ENCODE data around the gene INPP4A.

Gene INPP4A

GRCh38 chr2:98460573-98461497, 16.2 kb downstream of the INPP4A start:
- peak; percentile 91 for DNase-seq

DNA sequence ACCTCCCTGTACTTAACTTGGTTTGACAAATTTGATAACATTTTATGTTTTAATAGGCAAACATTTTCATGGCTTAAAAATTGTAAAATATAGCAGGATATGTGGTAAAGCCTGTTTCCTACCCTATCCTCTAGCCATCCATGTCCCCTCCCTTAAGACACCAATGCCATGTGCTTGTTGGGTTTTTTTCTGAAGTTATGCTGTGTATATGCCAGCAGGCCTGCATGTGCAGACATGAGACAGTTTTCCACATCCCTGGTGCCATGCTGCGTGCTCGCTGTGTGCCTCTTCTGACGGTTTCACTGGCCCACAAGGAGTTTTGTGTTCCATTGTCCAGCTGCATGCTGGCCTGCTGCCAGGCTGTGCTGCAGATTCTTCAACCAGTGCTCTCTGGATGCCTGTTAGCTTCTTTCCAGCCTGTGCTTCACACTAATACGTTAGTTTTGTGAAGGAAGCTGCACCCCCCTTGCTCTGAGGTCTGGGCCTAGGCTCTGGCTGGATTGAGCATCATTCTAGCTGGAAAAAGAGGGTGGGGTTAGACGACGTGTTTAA, 16.9 kb downstream of the INPP4A start:
- peak; percentile 86 for DNase-seq

DNA sequence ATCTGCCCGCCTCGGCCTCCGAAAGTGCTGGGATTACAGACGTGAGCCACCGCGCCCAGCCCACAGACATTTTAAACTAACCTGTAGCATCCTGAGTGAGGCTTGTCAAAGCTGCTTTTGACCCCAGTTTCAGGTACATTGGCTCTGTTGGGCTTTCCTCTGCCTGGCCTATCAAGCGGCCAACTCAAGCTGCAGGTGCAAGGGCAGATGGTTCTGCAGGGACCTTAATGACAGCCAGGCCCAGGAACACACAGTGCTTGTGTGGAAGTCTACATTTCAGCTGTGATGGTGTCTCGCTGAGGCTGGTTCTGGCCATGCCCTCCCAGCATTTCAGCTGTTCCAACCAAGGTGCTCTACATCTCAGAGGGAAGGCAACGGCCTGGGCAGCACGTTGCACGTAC, 18.4 kb downstream of the INPP4A start:
- DNase-seq: peak; percentile 92

- peak; percentile 76 for DNase-seq
Observed at GRCh38 chr2:98463551-98463971, 18.9 kb downstream of the INPP4A start.

DNA sequence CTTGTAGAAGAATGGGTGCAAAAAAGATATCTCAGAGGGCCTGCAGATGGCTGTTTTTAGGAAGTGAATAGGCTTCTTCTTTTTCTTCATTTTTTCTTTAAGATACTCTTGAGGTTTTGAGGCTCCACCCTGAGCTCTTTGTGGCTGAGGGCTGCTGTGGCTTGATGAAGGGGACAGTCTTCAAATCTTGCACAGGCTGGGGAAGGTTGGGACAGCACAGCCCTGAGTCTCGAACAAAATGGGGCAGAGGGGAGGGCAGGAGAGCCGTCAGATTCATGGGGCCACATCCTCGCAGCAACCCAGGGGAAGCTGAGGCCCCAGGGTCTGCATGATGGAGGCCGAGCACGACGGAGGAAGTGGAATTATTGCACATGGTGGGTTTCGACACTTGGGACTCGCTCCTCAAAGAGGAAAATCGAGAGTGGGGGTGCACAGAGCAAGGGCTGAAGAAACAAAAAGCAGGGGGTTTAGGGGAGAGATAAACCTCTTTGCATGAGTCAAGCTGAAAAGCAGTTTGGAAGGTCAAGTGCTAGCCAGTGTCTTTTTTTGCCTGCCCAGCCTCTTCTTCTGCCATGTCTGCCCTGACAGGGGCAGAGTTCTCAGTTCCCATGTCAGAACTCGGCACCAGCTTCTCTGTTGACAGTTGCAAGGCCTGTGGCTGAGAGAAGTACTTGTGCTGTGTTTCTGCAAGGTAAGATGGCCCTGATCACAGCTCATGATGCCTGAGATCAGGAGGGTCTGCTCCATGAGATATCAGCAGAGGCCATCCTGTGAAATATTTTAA, 19.5 kb downstream of the INPP4A start:
- DNase-seq: peak; percentile 55

DNA sequence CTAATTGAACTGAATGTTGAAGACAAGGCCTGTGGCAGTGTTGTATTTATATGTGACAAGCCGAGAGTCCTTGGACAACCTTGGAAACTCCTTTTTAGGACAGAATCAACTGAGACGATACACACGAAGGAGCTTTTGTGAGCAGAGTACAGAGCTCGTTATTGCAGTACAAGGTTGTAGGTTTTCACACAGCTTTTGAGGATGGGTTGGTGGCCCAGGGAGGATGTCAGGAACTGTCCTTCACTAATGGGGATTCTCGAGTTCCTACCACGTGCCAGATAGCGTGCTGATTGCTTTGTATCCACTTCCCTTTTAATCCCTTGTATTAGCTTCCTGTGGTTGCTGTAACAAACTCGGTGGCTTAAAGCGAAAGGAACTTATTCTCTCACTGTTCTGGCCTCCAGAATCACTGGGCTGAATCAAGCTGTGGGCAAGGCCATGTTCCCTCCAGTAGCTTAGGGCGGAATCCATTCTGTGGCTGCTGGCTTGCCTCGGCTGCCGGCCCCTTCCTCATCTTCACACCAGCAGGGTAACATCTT, 20.2 kb downstream of the INPP4A start:
- peak; percentile 84 for DNase-seq

- peak; percentile 98 for DNase-seq
Observed at GRCh38 chr2:98465456-98466226, 21.0 kb downstream of the INPP4A start.

DNA sequence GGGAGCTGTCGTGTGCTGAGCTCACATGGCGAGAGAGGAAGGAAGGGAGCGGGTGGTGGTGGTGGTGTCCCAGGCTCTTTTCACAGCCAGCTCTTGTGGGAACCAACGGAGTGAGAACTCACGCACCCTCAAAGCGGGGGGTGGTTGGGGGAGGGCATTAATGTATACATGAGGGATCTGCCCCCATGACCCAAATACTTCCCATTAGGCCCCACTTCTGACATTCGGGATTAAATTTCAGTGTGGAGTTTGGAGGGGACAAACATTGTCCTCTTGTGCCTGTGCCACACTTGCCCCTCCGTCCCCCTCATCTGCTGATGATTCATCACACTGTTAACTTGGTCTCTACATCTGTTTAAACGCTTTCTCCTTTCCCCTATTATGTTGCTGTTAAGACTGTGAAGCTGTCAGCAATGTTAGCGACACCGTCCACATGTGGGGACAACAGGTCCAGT, 22.5 kb downstream of the INPP4A start:
- DNase-seq: no peak

DNA sequence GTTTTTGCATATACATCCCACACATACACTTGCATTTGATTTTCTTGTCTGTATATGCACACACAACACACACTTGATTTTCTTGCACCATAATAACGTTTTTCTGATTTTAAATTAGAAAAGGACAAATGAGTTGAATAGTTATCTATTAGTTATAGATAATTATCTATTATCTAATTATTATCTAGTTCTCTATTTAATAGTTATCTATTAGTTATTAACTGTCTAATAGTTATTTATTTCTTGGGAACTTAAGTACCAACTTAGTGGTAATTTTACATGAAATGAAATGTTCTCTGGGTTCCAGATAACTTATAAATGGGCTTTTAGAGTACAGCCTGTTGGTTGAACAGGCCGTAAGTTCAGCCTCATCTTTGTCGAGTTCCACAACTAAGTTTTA, 23.0 kb downstream of the INPP4A start:
- no peak for DNase-seq

DNA sequence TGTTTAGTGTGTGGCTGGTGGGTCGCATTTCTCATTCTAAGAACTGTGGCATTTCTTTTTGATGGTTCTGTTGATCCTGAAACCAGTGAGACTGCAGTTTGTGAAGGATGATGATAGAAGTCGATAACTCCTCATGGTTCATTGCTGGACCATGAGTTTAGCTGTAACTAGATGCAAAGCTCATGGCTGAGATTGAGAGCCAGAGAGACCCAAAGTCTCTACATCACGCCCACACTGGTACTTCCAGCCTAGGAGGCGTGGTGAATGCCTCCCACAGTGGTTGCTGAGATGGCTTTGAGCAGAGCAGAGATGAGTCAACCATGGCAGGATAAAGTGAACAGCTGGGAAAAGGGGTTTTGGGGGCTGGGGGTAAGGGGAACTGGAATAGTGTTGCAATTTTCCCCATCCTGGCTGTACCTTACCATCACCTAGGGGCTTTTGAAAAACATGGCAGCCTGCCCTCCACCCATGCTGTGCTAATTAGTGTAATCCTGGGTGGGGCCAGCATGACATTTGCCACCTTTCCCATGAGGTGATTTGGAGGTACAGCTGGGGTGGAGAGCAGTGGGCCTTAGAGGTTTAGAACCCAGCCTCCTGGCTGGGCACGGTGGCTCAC, 24.1 kb downstream of the INPP4A start:
- DNase-seq: no peak

- no peak for DNase-seq
Observed at GRCh38 chr2:98469862-98470544, 25.3 kb downstream of the INPP4A start.

- DNase-seq: peak; percentile 27
Observed at GRCh38 chr2:98470851-98471255, 26.2 kb downstream of the INPP4A start.

GRCh38 chr2:98471402-98472131, 26.9 kb downstream of the INPP4A start:
- DNase-seq: peak; percentile 21

DNA sequence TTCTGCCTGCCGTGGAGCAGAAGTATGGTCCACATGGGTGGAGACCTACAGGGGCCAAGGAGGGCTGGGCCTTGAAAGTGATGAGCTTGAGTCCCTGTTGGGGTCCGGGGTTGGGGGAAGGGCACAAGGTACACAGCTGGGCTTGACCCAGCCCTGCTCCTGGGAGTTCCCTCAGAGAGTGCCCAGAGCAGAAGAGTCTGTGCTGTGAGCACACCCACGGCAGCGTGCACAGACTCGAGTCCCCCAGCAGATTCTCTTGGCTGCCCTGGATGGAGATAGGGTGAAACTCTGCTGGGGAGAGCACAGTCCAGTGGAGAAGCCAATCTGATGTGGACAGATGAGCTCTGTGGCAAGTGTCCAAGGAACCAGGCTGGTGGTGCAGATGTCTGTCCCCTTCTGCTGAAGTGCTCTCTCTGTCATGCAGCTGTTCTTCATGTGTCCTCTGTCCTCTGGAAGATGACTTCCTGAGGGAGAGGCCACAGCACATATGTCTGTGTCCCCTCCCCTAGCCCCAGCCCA, 27.5 kb downstream of the INPP4A start:
- peak; percentile 86 for DNase-seq

DNA sequence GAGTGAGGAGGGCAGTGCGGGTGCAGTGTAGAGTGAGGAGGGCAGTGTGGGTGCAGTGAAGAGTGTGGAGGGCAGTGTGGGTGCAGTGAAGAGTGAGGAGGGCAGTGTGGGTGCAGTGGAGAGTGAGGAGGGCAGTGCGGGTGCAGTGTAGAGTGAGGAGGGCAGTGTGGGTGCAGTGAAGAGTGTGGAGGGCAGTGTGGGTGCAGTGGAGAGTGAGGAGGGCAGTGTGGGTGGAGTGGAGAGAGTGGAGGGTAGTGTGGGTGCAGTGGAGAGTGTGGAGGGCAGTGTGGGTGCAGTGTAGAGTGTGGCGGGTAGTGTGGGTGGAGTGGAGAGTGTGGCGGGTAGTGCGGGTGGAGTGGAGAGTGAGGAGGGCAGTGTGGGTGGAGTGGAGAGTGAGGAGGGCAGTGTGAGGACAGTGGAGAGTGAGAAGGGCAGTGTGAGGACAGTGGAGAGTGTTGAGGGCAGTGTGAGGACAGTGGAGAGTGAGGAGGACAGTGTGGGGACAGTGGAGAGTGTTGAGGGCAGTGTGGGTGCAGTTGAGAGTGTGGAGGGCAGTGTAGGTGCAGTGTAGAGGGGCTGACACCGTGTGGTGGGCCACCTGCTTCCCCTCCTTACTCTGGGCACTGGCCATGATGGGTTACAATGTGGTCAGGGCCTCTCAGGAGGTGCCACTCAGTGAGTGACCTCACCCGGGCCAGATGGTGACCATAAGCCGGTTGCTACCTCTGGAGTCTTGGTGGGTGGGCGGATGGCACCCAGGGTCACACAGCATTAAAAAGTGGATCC, 28.5 kb downstream of the INPP4A start:
- DNase-seq: no peak

DNA sequence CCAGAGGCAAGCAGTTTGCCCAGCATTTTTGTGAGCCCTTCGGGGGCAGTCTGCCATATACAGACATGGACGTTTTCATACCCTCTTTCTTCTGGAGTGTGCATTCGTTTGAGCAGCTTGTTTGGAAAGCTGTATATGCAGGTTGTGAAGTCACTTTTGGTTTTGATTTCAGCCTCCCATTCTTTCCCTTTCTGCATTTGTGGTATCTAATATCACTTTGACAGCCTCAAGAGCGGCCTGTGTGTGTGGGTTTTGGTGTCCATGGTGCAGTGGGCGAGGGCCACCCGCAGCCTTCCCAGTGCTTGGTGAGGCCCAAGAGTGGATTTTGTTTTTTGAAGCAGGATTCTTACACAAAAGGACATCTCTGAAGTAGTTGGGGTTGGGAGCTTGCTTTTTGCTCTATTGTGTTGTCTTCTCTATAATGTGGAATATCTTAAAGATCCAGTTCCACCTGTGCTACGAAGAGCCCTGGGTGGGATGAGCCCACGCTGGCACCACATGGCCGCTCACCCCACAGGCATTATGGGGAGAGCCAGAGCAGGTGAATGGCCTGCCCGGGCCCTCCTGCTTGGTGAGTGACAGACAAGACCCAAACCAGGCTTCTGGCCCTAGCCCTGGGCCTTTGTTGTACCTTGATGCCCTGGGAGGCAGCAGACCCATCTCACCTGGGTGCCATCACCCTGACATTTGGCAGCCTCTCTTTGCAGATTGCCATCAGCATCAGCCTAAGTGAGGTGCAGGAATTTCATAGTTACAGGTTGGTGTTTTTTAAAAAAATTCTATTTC, 29.5 kb downstream of the INPP4A start:
- DNase-seq: peak; percentile 69

DNA sequence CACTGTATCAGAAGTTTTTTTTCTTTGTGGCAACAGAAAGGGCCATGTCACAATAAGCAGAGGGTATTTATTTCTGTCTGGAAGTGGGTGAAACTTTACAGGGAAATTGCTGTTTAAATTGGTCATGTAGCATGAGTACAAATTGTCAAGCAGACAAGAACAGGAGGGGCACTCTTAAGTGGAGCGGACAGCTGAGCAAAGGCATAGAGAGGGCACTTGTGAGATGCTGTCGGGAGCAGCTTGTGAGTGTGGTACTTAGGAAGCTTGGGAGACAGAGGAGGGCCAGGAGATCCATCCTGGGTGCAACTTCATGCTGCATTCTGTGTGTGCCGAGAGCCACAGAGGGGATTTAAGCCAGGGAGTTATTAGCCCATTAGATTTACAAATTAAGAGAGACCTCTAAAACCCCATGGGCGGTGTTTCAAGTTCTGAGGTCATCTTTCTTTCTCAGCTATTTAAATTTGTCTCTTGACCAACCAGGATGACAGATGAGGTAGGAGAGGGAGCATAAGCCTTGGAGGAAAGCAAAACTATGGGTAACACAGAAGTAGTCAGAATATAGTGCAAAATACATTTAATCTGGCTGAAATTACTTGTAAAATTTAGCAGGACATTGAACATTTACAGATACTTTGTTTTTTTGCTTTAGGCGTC, 30.4 kb downstream of the INPP4A start:
- peak; percentile 11 for DNase-seq
